HepG2 (cell line): Measurements from ENCODE around the gene ARPC1B. TPM values are rescaled to one million over a fixed set of nuclear protein-coding genes. Genes with fewer than 3 reads are reported as not detected.

Experiments used
- ADNP ChIP-seq: sonication (generic); formaldehyde crosslinking; IDR thresholded peaks from 2 replicates; pipeline ENCODE4 v1.4.0; 2020; ENCODE audit warnings: missing genetic modification reagents
- BRF2 ChIP-seq: sonication (generic); formaldehyde crosslinking; IDR thresholded peaks from 2 replicates; pipeline ENCODE4 v1.8.1; 2022; ENCODE audit warnings: mild to moderate bottlenecking, missing genetic modification reagents
- CREM ChIP-seq, 2 experiments: sonication (generic) in 1 of 2; formaldehyde crosslinking in 1 of 2; IDR thresholded peaks; 2 replicates each; pipeline versions ENCODE4 v1.4.0 to v1.6.1; 2016 to 2020; ENCODE audit warnings: antibody characterized with exemption in 1 of 2, mild to moderate bottlenecking in 1 of 2, missing genetic modification reagents in 1 of 2
- ETV6 ChIP-seq: sonication (generic); formaldehyde crosslinking; conservative IDR thresholded peaks from 2 replicates; pipeline ENCODE4 v1.4.0; 2020; ENCODE audit warnings: missing genetic modification reagents
- HIC2 ChIP-seq: sonication (generic); formaldehyde crosslinking; IDR thresholded peaks from 2 replicates; pipeline ENCODE4 v1.9.0; 2022; ENCODE audit warnings: low read depth, missing genetic modification reagents
- HNRNPLL ChIP-seq: fragments of 200-400 bp; formaldehyde crosslinking; IDR thresholded peaks from 2 replicates; pipeline ENCODE4 v1.6.1; 2017; ENCODE audit warnings: mild to moderate bottlenecking, low read depth, low read length; ENCODE audit not compliant: poor library complexity, severe bottlenecking
- HOXA3 ChIP-seq: sonication (generic); formaldehyde crosslinking; IDR thresholded peaks from 2 replicates; pipeline ENCODE4 v1.5.0; 2020; ENCODE audit warnings: missing genetic modification reagents
- PCBP1 ChIP-seq: fragments of 200-400 bp; formaldehyde crosslinking; IDR thresholded peaks from 2 replicates; pipeline ENCODE4 v1.6.1; 2017; ENCODE audit warnings: mild to moderate bottlenecking, low read depth, low read length, borderline replicate concordance
- RARA ChIP-seq: IDR thresholded peaks from 2 replicates; pipeline ENCODE4 v1.6.1; 2016; ENCODE audit warnings: missing genetic modification reagents, missing compliant biosample characterization
- RFXAP ChIP-seq: sonication (generic); formaldehyde crosslinking; IDR thresholded peaks from 2 replicates; pipeline ENCODE4 v1.4.0; 2020; ENCODE audit warnings: missing genetic modification reagents, borderline replicate concordance
- ZNF10 ChIP-seq: sonication (generic); formaldehyde crosslinking; IDR thresholded peaks from 2 replicates; pipeline ENCODE4 v1.4.0; 2020; ENCODE audit warnings: mild to moderate bottlenecking, low read depth, missing genetic modification reagents, borderline replicate concordance
- ZNF792 ChIP-seq: IDR thresholded peaks from 2 replicates; pipeline ENCODE4 v1.6.1; 2016
- ZUFSP ChIP-seq: sonication (generic); formaldehyde crosslinking; IDR thresholded peaks from 2 replicates; pipeline ENCODE4 v1.9.0; 2021; ENCODE audit warnings: missing genetic modification reagents, mild to moderate bottlenecking, borderline replicate concordance
- polyA plus RNA-seq, 8 experiments: library from polyadenylated mRNA; depleted of rRNA in 3 of 8; stranded (reverse) in 7 of 8; unstranded in 1 of 8; fragments of >200 nt; fragmentation: Illumina TruSeq in 4 of 8; extraction: Trizol in 4 of 8; gene quantifications; 2 replicates each; pipeline versions ENCODE4 v1.2.1 to v1.2.3, GENCODE V29; 2011 to 2016; ENCODE audit warnings: low read depth in 4 of 8, missing spikeins in 1 of 8, mixed read lengths in 1 of 8; ENCODE audit not compliant: insufficient read depth in 1 of 8
- total RNA-seq, 5 experiments: library from RNA; depleted of rRNA; stranded (reverse); fragments of >200 nt; fragmentation: Illumina TruSeq; extraction: Trizol; gene quantifications; 2 replicates each; pipeline ENCODE4 v1.2.3, GENCODE V29; 2016; ENCODE audit warnings: low read depth in 1 of 5
- TF ChIP-seq, protein P1 (sequence below): sonication (generic); formaldehyde crosslinking; IDR thresholded peaks from 2 replicates; pipeline ENCODE4 v1.4.0; 2020; ENCODE audit warnings: missing genetic modification reagents
- TF ChIP-seq, protein P2 (sequence below): sonication (generic); formaldehyde crosslinking; IDR thresholded peaks from 2 replicates; pipeline ENCODE4 v1.4.0; 2020; ENCODE audit warnings: missing genetic modification reagents
- TF ChIP-seq, protein P3 (sequence below): IDR thresholded peaks from 2 replicates; pipeline ENCODE4 v1.6.1; 2016

The ARPC1B gene
- total and polyA plus RNA-seq, 2 of the 13 experiments (the other 11 are each of a cell fraction or from before 2014, with no cell fraction given): 72.9 to 89.1 TPM

DNA sequence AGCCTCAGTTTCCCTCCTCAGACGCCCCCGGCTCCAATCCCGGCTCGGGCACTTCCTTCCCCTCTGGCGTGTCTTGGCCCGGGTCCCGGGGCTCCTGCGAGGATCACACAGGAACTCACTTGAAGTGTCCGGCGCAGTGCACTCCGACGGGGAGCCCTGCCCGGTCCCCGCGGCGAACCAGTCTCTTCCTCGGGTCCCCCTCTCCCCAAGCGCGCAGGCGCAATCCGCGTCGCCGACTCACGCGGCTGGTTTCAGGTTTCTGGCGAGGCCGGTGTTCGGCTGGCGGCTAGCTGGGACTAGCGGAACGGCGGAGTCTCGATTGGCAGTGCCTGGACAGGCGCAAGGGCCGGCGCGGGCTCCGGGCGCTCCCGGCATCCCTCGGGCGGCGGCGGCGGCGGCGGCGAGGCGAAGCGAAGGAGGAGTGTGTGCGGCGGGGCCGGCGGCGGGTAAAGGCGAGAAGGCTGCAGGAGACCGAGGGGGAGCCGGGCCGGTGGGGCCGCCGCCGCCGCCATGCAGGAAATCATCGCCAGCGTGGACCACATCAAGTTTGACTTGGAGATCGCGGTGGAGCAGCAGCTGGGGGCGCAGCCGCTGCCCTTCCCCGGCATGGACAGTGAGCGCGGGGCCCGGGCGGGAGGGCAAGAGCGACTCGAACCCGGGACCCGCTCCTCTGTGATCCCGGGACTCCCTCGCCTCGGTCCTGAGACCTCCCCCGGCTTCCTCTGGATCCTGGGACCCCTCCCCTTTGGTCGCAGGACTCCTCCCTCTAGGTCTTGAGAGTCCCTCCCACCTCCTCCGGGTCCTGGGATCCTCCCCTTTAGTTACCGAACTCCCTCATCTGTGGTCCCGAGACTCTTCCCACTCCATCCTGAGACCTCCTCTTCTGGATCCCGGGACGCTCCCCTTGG, 64.3 kb downstream of the ARPC1B start, which contains the start of the genes CPSF4 and PTCD1 (continued):
- TF ChIP-seq BRF2 (CRISPR knock-in tag) (peak; percentile 84), ZNF792 (peak; percentile 66; the same call in 1 of the 2 replicates), RFXAP (peak; percentile 21; the same call in 1 of the 2 replicates), ADNP (CRISPR knock-in tag) (no peak), HIC2 (0 out of 2 replicates have a peak, but pooled peaks have one; percentile 34), RARA (CRISPR knock-in tag) (no peak), HNRNPLL (peak; percentile 80), ZUFSP (CRISPR knock-in tag) (no peak), CREM (IDR thresholded peaks at IDR 0.05) (no peak), CREM (CRISPR knock-in tag; IDR thresholded peaks at IDR 0.05) (no peak), ZNF10 (CRISPR knock-in tag) (no peak), ETV6 (no peak), HOXA3 (CRISPR knock-in tag) (peak; percentile 88), PCBP1 (no peak)
- TF ChIP-seq, protein P1, sequence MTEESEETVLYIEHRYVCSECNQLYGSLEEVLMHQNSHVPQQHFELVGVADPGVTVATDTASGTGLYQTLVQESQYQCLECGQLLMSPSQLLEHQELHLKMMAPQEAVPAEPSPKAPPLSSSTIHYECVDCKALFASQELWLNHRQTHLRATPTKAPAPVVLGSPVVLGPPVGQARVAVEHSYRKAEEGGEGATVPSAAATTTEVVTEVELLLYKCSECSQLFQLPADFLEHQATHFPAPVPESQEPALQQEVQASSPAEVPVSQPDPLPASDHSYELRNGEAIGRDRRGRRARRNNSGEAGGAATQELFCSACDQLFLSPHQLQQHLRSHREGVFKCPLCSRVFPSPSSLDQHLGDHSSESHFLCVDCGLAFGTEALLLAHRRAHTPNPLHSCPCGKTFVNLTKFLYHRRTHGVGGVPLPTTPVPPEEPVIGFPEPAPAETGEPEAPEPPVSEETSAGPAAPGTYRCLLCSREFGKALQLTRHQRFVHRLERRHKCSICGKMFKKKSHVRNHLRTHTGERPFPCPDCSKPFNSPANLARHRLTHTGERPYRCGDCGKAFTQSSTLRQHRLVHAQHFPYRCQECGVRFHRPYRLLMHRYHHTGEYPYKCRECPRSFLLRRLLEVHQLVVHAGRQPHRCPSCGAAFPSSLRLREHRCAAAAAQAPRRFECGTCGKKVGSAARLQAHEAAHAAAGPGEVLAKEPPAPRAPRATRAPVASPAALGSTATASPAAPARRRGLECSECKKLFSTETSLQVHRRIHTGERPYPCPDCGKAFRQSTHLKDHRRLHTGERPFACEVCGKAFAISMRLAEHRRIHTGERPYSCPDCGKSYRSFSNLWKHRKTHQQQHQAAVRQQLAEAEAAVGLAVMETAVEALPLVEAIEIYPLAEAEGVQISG (CRISPR knock-in tag): peak; percentile 96
- TF ChIP-seq, protein P2, sequence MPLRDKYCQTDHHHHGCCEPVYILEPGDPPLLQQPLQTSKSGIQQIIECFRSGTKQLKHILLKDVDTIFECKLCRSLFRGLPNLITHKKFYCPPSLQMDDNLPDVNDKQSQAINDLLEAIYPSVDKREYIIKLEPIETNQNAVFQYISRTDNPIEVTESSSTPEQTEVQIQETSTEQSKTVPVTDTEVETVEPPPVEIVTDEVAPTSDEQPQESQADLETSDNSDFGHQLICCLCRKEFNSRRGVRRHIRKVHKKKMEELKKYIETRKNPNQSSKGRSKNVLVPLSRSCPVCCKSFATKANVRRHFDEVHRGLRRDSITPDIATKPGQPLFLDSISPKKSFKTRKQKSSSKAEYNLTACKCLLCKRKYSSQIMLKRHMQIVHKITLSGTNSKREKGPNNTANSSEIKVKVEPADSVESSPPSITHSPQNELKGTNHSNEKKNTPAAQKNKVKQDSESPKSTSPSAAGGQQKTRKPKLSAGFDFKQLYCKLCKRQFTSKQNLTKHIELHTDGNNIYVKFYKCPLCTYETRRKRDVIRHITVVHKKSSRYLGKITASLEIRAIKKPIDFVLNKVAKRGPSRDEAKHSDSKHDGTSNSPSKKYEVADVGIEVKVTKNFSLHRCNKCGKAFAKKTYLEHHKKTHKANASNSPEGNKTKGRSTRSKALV (CRISPR knock-in tag): no peak
- TF ChIP-seq, protein P3, sequence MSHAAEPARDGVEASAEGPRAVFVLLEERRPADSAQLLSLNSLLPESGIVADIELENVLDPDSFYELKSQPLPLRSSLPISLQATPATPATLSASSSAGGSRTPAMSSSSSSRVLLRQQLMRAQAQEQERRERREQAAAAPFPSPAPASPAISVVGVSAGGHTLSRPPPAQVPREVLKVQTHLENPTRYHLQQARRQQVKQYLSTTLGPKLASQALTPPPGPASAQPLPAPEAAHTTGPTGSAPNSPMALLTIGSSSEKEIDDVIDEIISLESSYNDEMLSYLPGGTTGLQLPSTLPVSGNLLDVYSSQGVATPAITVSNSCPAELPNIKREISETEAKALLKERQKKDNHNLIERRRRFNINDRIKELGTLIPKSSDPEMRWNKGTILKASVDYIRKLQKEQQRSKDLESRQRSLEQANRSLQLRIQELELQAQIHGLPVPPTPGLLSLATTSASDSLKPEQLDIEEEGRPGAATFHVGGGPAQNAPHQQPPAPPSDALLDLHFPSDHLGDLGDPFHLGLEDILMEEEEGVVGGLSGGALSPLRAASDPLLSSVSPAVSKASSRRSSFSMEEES (CRISPR knock-in tag): peak; percentile 83
